Stimulated activated CD8-positive, alpha-beta memory T cell treated with anti-CD3 and anti-CD28 coated beads, Interleukin-15, amount 100 ng/mL, for 48 hours (primary cell): Measurements from ENCODE around the gene BLACAT1.
A peak's percentile ranks its signal among the peaks of the same experiment; 100 is the strongest.
"Not testable (repeated sequence)": the region's sequence is repeated elsewhere in the genome, so short reads cannot be mapped to it uniquely, and the experiment has no call there.

Source experiments
- DNase-seq, 2 donors: peaks; one replicate each; pipeline ENCODE4 v3.0.0-alpha.2; 2020; ENCODE audit warnings: low read depth in 2 of 2

BLACAT1 gene

GRCh38 chr1:205484985-205485967 lies 29.4 kb upstream of the BLACAT1 start:
- peak; percentile 45 for DNase-seq

- DNase-seq = no peak
Measured at GRCh38 chr1:205483372-205483771, 27.5 kb upstream of the BLACAT1 start.

- not testable (repeated sequence) for DNase-seq
Measured at GRCh38 chr1:205482587-205482986, 26.7 kb upstream of the BLACAT1 start.

- no peak for DNase-seq
Measured at GRCh38 chr1:205481629-205482151, 25.8 kb upstream of the BLACAT1 start.

- DNase-seq = no peak
Measured at GRCh38 chr1:205481218-205481617, 25.4 kb upstream of the BLACAT1 start.

GRCh38 chr1:205480349-205480985 lies 24.6 kb upstream of the BLACAT1 start:
- DNase-seq = peak; percentile 61 to 70

GRCh38 chr1:205478985-205479384 lies 23.1 kb upstream of the BLACAT1 start:
- not testable (repeated sequence) for DNase-seq

GRCh38 chr1:205477759-205478247 lies 22.0 kb upstream of the BLACAT1 start:
- DNase-seq = no peak

- no peak for DNase-seq
Measured at GRCh38 chr1:205477121-205477758, 21.4 kb upstream of the BLACAT1 start.

GRCh38 chr1:205476648-205477047 lies 20.8 kb upstream of the BLACAT1 start:
- no peak for DNase-seq

- no peak for DNase-seq
Measured at GRCh38 chr1:205475855-205476254, 20.0 kb upstream of the BLACAT1 start.

- no peak for DNase-seq
Measured at GRCh38 chr1:205474571-205474970, 18.7 kb upstream of the BLACAT1 start.

GRCh38 chr1:205473966-205474365 lies 18.1 kb upstream of the BLACAT1 start:
- DNase-seq = no peak

GRCh38 chr1:205473475-205473874 lies 17.6 kb upstream of the BLACAT1 start:
- DNase-seq = no peak

- DNase-seq = no peak
Measured at GRCh38 chr1:205472737-205473441, 17.0 kb upstream of the BLACAT1 start.

- DNase-seq = no peak
Measured at GRCh38 chr1:205470131-205470530, 14.3 kb upstream of the BLACAT1 start.

- DNase-seq = no peak
Measured at GRCh38 chr1:205466595-205467220, 10.9 kb upstream of the BLACAT1 start.

- DNase-seq = no peak
Measured at GRCh38 chr1:205465392-205465791, 9.5 kb upstream of the BLACAT1 start.

- no peak for DNase-seq
Measured at GRCh38 chr1:205458777-205459566, 3.1 kb upstream of the BLACAT1 start.
